ENCODE data around the gene MAJIN.
"Not testable (repeated sequence)": the region's sequence is repeated elsewhere in the genome, so short reads cannot be mapped to it uniquely, and the experiment has no call there.

Gene MAJIN

DNA sequence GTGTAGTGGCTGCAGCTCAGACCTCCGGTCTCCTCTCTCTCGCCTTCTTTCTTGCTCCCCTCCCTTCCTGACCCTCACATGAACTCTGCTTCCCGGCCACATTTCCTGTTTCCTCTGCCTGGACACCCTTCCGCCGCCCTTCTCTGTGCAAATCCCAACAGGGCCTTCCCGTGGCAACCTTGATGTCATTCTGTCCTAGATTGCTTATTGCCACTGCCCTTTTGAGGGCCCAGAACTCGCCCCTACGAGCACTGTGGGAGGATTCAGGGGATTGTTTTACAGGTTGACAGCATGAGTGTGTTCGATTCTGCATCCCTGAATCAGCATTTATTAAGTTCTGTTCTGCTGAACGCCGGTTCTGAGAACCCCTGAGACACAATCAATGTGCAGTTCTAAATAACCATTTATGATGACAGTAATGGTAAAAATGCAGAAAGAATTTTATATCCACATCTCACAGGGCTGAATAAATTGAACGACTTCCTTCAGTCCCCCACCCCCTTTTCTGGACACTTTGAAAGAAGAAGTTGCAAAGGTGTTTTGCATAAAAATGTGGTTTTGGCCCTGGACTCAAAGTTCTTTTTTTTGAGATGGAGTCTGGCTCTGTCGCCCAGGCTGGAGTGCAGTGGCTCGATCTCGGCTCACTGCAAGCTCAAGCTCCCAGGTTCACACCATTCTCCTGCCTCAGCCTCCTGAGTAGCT lies 18.5 kb upstream of the MAJIN start:
- DNase-seq (ENCODE audit: low spot score): no peak

DNA sequence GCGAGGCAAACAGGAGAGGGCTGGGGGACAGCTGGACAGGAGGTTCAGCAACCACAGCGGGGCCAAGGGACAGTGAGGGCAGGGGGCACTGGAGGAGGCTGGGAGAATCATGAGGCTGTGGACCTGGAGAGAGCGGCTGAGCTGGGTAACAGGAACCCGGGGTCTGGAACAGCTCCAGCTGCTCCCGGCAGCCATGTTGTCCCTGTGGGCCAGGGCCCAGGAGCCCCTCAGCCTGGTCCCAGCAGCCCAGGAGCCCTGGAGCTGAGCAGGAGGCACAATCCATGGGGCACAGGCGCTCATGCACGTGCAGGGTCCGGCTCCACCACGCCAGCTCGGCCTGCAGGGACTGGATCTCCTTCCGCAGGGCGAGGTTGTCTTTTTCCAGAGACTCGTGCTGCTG lies 17.5 kb upstream of the MAJIN start:
- DNase-seq (ENCODE audit: low spot score): no peak

DNA sequence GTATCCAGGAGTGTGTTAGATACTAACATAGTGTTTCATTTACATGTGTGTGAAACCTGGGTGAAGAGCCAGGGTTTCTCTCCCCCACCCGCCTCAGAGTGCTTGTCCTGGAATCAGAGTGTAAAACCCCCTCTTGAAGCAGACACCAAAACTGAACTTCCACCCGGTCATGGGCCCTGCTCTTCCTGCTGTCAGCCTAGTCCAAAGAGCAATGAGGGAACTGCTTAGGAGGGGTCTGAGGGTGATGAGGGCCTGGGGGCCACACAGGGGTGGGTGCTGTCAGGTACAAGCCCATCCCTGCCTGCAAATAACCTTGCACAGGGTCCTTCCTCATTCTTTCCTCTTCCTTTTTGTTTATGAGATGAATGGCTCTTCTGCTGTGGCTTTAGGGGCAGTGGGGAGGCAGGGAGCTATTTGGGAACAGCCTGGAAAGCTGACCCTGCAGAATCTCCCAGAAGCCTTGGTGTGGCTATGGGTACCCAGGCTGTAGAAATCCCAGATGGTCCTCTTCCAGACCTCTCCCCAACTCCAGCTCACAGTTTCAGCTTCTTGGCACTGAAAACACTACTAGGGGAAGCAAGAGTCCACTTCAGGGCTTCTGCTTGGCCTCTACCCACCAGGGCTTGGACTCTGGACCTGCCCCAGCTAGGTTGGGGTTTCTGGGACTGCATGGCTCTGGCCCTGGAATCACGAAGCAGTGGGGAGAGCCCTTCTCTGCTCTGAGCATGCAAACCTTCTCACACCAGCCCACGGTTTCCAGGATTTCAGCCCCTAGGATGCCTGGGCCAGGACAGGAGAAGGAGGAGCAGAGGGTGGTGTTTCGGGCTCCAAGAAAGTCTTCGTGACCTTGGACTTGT lies 16.3 kb upstream of the MAJIN start:
- DNase-seq (ENCODE audit: low spot score): no peak

DNA sequence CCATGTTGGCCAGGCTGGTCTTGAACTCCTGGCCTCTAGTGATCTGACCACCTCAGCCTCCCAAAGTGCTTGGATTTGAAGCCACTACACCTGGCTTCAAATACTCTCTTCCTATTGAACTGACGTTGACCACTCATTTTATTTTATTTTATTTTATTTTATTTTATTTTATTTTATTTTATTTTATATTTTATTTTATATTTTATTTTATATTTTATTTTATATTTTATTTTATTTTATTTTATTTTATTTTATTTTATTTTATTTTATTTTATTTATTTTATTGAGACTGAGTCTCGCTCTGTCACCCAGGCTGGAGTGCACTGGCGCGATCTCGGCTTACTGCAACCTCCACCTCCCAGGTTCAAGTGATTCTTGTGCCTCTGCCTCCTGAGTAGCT lies 11.4 kb upstream of the MAJIN start:
- DNase-seq (ENCODE audit: low spot score): not testable (repeated sequence)

DNA sequence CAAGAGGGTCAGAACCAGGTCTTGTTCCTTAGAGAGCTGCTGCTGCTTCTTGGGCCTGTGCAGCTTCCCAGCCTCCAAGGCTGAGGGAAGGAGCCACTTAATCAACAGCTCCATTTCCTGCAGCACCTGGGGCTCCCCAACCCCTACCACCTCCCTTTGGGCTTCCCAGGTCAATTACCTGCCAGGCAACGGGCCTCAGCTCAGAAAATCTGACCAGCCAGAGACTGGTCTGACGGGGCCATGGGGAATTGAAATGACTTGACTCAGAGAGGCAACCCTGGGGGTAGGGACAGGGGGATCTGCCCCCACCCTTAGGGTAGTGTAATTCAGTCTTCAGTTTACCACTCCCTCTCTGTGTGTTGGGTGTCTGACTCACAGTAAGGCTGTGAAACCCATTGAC lies 4.7 kb upstream of the MAJIN start:
- DNase-seq (ENCODE audit: low spot score): no peak

DNA sequence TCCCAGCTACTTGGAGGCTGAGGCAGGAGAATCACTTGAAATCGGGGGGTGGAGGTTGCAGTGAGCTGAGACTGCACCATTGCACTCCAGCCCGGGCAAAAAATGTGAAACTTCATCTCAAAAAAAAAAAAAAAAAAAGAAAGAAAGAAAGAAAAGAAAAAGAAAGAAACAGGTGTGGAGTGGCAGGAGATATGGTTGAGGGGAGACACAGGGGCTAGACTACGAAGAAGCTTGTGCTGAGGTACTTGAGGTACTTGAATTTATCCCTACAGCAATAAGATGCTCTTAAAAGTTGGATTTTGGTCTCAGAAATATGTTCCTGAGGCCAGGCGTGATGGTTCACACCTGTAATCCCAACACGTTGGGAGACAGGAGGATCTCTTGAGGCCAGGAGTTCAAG lies 2.2 kb upstream of the MAJIN start:
- DNase-seq (ENCODE audit: low spot score): no peak

DNA sequence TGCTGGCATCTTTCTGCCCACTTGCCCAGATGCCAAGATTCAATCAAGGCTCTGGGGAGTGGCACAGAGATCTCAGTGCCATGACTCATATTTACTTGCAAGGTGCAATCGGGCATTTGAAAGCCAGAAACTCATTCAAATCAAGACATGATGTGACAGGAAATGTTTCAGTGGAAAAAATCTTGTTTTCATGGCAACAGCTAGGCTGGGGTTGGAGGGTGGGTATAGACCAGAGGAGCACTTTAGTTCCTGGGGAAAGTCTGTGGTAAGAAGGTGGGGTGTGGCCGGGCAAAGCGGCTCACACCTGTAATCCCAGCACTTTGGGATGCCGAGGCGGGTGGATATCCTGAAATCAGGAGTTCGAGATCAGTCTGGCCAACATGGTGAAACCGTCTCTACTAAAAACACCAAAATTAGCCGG lies 1.2 kb downstream of the MAJIN start:
- no peak for DNase-seq (ENCODE audit: low spot score)

DNA sequence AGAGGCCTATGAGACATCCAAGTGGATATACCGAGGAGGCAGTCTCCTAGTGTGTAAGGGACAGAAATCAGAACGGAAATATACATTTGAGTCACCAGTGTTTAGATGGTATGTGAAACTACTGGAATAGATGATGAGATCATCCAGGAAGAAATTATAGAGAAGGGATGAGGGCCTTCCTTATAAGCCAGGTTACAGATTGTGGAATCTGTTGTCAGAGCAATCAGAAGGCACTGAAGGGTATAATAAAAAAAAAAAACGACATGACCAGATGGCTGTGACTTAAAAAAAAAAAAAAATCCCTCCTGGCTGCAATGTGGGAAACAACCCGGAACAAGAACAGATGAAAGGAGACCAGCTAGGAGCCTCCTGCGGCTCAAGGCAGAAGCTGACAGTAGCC lies 2.7 kb downstream of the MAJIN start:
- DNase-seq (ENCODE audit: low spot score): no peak

DNA sequence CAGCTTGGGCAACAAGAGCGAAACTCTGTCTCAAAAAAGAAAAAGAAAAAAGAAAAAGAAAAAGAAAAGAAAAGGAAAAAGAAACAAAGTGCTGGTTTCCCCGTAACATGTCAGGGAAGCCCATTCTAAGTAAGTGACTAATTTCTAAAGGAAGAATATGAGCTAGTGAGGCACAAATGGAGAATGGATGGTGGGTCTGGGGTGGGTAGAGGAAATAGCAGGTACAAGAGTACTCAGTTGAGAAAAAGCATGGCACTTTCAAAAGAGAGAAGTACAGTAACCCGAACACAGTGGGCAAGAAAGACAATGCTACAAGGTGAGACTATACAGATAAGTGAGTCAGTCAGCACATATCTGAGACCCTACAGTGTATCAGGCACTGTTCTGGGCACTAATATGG lies 4.5 kb downstream of the MAJIN start:
- DNase-seq (ENCODE audit: low spot score): no peak

DNA sequence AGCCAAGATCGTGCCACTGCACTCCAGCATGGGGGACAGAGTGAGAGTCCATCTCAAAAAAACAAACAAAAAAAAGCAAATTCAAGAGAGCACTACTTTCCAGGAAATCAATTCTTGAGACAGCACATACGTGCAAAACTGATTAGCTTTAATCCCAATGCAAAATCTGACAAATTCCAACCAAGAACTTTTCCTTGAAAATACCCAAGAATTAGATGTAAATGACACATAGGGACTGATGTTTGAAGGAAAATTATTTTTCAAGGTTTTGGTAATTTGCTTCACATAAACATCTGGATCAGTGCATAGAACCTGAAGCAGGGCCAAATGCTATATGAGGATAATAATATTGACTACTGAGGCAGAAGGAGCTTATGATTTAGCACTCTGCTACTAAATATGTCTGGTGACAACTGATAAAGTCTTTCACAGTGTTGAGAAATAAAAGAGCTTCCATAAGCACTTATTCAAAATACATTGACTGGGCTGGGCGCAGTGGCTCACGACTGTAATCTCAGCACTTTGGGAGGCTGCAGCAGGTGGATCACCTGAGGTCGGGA lies 8.8 kb downstream of the MAJIN start:
- DNase-seq (ENCODE audit: low spot score): no peak

DNA sequence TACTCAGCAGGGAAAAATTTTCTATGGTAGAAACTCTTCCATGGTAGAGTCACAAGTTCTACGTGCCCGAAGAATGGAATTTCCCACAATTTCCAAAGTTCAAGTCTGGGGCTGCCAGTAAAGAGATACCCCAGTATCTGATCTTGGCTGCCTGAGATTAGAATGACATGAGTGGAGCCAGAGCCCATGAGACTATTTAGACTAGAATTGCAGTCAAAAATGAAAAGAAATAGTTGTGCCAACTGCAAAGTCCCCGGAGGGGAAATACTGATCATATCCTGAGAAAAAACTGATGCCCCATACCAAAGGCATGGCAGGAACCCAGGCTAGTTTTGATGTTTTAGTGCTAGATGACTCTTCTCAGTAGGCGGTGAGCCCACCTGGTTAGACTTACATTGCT lies 11.2 kb downstream of the MAJIN start:
- no peak for DNase-seq (ENCODE audit: low spot score)

DNA sequence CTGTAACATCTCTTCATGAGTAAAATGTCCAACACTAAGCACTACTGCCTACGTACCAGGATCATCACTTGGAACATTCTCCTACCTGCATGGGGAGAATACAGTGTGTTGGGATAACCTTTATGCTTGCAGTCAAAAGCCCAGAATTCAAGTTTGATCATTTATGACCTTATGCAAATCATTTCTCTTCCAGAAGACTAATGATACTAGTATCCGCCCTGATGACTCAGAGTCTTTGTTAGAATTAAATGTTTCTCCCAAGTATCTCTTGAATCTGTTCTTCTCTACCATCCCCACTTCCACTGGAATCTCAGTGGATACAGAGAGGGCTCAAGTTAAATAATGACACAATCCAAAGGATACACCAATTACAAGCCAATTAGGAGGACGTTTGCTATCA lies 12.4 kb downstream of the MAJIN start:
- DNase-seq (ENCODE audit: low spot score): no peak

DNA sequence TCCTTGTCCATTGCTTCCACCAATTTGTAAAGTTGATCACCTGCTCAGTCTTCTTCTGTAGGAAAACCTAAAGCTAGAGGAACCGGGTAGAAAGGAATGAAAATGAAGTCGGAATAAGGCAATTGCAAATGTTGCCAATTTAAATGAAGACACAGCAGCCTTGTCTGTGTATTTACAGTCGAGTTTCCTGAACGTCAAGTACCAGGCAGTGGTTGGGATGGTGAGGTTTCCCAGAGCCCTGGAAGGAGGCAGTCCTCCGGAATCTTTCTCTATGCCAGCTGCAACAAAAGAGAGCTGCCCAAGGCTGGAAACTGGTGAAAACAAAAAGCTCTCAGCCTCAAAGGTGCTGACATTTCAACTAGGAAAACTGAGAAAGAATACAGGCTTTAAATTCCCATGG lies 17.7 kb downstream of the MAJIN start:
- DNase-seq (ENCODE audit: low spot score): no peak

DNA sequence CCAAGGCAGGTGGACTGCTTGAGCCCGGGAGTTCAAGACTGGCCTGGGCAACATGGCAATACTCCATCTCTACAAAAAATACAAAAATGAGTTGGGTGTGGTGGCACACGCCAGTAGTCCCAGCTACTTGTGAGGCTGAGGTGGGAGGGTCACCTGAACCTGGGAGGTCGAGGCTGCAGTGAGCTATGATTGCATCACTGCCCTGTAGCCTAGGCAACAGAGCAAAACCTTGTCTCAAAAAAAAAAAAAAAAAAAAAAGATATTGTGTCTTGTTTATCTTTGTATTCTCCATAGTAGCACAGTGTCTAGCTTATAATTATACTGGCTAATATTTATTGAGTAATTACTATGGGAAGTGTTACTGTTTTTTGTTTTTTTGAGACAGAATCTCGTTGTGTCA lies 20.4 kb downstream of the MAJIN start:
- no peak for DNase-seq (ENCODE audit: low spot score)

DNA sequence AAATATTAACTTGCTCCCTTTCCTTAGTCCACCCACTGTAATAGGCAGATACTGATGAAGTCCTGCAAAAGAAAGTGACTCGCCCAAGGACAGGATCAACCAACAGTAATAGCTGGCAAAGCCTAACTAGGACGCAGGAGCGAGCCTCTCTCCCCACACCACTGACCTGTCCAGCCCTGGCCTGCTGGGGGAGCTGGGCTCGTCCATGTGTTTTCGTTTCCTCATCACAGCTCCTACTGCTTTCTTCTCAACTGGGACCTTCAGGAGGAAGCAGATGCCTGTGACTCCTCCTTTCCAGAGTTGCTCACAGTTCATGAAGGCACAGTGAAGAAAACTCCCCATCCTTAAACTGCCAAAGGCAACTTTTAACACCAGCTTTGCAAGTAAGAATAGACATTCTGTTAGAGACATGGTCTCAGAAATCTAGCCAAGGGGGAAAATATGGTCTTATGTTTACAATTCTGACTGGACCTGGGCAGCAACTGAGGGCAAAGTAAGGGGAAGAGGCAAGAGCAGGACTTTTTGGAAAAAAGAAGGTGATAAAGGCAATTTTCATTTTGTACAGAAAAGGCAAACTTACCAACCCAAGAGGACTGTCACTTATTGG lies 24.6 kb downstream of the MAJIN start:
- DNase-seq (ENCODE audit: low spot score): no peak

DNA sequence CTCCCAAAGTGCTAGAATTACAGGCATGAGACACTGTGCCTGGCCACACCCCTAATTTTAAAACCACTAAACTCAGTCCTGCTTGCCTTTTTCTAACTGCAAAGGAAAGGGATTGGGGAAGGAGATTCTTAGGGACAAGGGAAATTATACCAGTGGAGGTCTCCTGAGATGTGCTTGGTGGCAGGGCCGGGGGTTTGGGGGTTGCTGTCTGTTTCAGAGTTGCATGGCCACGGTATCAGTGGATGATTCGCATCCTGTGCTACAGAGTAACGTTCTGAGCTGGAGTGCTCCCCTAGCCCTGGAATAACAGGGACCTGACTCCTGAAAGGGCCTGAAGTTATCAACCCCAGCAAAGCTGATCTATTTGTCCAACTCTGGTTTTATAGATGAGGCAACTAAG lies 35.4 kb downstream of the MAJIN start:
- DNase-seq (ENCODE audit: low spot score): no peak

DNA sequence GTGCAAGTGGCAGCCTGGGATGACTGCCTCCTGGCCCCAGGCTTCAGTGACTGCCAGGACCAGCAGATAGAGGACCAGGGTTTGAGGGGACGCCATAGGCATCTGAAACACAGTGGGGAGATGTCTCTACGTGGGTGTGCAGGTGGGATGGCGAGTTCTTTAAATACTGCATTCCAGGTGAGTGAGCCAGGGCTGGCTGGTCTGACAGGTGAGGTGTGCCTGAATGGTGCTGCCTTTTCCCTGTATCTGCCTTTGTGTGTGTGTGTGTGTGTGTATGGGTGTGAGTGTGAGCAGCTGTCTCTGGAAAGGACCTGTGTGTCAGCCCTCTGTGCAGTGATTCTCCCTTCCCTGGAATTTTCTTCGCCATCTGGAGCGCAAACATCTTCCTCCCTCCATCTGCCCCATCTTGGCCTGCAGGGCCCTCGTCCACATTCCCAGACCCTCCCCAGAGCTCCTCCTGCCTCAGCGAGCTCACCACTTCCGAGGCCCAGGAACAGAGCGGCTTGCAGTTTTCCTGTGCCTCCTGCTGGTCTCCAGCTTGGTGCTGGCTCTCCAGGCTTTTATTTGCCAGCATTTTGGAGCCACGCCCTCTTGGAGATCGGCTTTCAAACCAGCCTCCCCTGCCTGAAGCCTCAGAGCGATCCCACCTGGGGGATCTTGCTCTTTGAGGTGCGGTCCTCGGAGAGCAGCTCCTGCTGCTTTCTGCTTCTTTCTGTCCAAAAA lies 36.4 kb downstream of the MAJIN start, which contains the start of gene GPHA2:
Gene GPHA2 (minus strand): TSS at position 535 of the 723 bp plus-strand sequence. CDS start 433 bp downstream, at position 102.
- peak; percentile 62 for DNase-seq (ENCODE audit: low spot score)

DNA sequence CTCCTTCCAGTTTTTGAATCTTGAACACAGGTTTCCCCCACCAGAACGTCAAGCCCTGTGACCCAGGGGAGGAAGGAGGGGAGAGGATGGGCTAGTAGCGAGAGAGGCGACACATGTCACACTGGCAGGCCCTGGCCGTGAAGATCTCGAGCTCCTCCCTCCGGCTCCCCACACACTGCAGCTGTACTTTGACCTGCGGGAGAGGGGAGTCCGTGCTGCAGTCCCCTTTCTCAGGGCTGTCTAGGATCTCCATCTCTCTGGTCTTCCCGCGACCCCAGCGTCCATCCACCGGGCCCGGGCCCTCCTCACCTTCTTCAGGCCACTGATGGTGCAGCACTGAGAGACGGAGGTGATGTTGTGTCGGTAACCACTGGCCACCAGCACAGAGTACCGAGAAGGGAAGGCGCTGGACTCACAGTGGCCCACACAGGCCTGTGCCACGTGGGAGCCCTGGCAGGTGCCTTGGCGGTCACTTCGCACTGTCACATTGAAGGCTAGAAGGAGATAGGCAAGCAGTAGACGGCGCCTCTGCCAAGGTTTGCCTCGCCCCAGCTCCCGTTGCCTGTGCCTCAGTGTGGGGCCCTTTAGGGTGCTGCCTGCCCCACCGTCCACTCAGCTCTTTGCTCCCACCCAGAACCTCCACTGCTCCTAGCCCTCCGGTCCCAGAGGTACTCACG lies 37.1 kb downstream of the MAJIN start:
- DNase-seq (ENCODE audit: low spot score): no peak

DNA sequence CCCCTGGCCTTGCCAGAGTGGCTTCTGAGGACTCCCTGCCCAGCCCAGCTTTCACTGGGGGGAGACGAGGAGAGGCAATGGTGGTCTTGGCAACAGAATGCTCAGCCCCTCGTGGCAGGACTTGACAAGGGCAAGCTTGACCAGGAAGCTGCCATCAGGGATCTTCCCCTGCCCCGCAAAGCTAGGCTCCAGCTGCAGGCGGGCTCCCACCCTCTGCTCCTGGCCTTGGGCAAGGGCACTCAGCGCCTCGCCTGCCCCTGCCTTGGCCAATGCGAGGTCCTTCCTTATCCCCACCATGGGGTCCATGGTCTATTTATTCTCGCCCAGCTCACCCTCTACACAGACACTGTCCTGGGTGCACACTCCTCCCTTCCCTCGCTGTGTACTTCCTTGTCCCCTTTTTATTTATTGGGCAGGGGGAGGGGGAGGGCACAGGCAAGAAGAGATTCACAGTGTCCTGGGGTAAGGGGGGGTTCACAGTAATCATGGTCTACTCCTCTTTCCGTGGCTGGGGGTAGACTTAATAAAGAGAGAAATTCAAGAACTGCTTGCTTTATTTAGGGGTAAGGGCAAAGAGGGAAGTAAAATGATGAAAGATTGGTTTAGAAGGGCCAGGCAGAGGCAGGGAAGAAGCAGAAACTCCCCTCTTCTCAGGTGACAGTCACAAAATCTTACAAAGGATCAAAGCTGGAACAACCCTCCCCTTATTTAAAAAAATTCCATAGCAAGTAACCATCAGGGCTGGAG lies 37.8 kb downstream of the MAJIN start:
- DNase-seq (ENCODE audit: low spot score): no peak

DNA sequence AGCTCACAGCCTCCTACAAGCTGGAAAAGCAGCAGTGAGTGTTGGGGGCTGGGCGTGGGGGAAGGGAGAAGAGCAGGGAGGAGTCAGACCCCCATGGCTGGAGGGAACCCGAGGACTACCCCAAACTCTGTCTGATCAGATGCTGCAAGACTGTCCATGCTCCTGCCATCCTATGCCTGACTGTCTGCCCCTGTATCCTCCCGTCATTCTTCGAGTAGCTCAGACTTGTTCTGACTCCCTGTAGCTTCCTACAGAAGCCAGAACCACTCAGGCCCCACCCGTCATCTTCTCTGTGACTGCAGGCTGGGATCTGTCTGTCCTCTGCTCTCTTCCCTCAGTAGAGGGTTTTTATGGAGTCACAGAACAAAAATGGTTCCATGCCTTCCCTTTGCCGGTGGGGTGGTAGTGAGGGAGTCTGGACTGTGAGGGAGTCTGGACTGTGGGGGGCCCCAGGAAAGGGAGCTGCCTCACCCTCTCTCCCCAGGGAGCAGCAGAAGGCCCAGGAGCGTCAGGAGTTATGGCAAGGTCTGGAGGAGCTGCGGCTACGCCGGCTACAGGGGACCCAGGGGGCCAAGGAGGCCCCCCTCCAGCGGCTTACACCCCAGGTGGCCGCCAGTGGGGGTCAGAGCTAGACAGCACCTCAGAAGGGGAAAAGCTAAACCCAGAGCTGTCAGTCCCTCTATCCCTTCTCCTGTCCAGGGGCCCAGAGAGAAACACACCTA lies 38.5 kb downstream of the MAJIN start:
- DNase-seq (ENCODE audit: low spot score): no peak
